Endodermal cell (in vitro differentiated cells): ENCODE results near the gene PRR36. TPM values are rescaled to one million over a fixed set of nuclear protein-coding genes. Genes with fewer than 3 reads are reported as not detected.
A peak's percentile ranks its signal among the peaks of the same experiment; 100 is the strongest.

Experiments
- DNase-seq: peaks from one replicate; pipeline ENCODE4 v3.0.0-alpha.2; 2017
- H3K27ac ChIP-seq: 2 replicates; pipeline ENCODE4 v1.5.1; 2013; ENCODE audit warnings: mild to moderate bottlenecking, low read depth, low read length, moderate library complexity
- H3K27me3 ChIP-seq: 2 replicates; pipeline ENCODE4 v1.6.1; 2013; ENCODE audit warnings: mild to moderate bottlenecking, low read length, moderate library complexity; ENCODE audit not compliant: insufficient read depth, control insufficient read depth, poor library complexity, severe bottlenecking
- H3K36me3 ChIP-seq: 2 replicates; pipeline ENCODE4 v1.7.0; 2013; ENCODE audit warnings: mild to moderate bottlenecking, low read length, moderate library complexity; ENCODE audit not compliant: control insufficient read depth, insufficient read depth
- H3K4me1 ChIP-seq: one replicate; pipeline ENCODE4 v1.7.0; 2013; ENCODE audit warnings: low read length; ENCODE audit not compliant: control insufficient read depth, insufficient read depth
- H3K4me3 ChIP-seq: 2 replicates; pipeline ENCODE4 v1.5.1; 2013; ENCODE audit warnings: mild to moderate bottlenecking, low read length, moderate library complexity
- H3K9ac ChIP-seq: 2 replicates; pipeline ENCODE4 v1.6.1; 2013; ENCODE audit warnings: mild to moderate bottlenecking, low read length, moderate library complexity; ENCODE audit not compliant: poor library complexity, severe bottlenecking; ENCODE audit errors: extremely low read depth
- H3K9me3 ChIP-seq: 2 replicates; pipeline ENCODE4 v1.6.1; 2013; ENCODE audit warnings: mild to moderate bottlenecking, low read length, moderate library complexity; ENCODE audit not compliant: control insufficient read depth
- H3K27ac Mint-ChIP-seq: 2 replicates; pipeline ENCODE4 v1.8.0; 2020; ENCODE audit warnings: mixed read lengths
- H3K27me3 Mint-ChIP-seq: 2 replicates; pipeline ENCODE4 v1.8.0; 2021; ENCODE audit warnings: mild to moderate bottlenecking, mixed read lengths; ENCODE audit not compliant: insufficient read depth
- H3K36me3 Mint-ChIP-seq: 2 replicates; pipeline ENCODE4 v1.8.0; 2020; ENCODE audit warnings: low read depth, mixed read lengths
- H3K4me1 Mint-ChIP-seq: 2 replicates; pipeline ENCODE4 v1.8.0; 2020; ENCODE audit warnings: mixed read lengths
- H3K4me3 Mint-ChIP-seq: 2 replicates; pipeline ENCODE4 v1.8.0; 2020; ENCODE audit warnings: mild to moderate bottlenecking, moderate library complexity, mixed read lengths
- H3K9me3 Mint-ChIP-seq: 2 replicates; pipeline ENCODE4 v1.8.0; 2020; ENCODE audit warnings: mild to moderate bottlenecking, mixed read lengths
- WGBS, 2 experiments: methylation state at CpG; one replicate each; pipeline versions ENCODE4 v1.1.5 to v1.1.7; 2013; ENCODE audit warnings: missing lambda C conversion rate in 2 of 2, mixed read lengths in 1 of 2; ENCODE audit not compliant: insufficient coverage in 1 of 2, insufficient read length in 1 of 2; 5-methylcytosine and 5-hydroxymethylcytosine counted together
- total RNA-seq, 2 donors: library from RNA; stranded (reverse); fragmentation: NEBNext Ultra II Directional in 1 of 2; extraction: Animal tissue kit (Norgen Biotek cat#: 25700) in 1 of 2; gene quantifications; 2 replicates in 1 of 2; 3 replicates in 1 of 2; pipeline ENCODE4 v1.2.1, GENCODE V29; 2021
- TF ChIP-seq, protein P1 (sequence below): fragments of 200-600 bp; sonication (generic); conservative IDR thresholded peaks from 2 replicates; pipeline ENCODE4 v1.5.0; 2021; ENCODE audit warnings: antibody characterized with exemption, mild to moderate bottlenecking

The PRR36 gene
- total RNA-seq, 2 donors from 2014 or later, result 9.5 to 20.2 TPM

DNA sequence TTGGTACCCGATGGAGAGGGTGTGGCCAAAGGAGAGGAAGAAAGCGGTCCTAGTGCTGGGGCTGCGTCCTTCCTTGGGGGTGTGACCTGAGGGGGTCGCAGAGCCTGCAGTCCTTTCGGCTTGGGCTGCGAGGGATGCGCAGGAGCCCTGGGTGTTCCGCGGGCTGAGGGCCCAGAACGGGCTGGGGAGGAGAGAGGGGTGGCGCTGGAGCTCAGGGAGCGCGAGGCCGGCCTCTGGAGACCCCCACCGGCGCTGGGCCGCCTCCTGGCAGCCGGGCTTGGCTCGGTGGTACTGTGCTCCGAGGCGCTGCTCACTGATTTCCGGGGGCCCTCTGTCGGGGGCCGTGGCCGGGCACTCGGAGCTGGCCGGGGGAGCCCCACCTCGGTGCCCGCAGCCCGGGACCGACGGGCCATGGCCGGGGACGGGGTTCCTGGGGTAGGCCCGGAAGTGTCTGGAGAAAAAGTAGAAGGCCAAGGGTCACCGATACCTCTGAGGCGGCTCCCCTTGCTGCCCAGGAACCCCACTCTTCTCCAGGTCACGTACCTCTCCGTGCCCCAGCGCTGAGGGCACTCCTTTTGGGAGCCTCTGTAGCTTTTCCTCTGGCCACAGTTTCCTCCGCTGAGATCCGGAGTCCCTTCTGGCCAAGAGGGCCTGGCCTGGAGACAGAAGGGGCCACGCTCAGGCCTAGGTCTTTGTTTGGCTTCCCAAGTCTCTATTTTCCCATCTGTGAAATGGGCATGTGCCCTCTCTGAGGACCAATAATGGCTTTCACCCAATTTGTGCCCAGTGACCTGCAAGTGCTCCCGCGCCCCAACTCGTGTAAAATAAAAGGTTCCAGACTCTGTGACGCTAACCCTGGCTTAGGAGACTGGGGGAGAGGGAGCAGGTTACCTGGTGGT, 1.6 kb downstream of the PRR36 start:
- Mint-ChIP-seq H3K4me3 (peak overlapping the region; percentile 64), H3K36me3 (no peaks in the 10 kb centered on the region), H3K9me3 (peaks cover 1% of the 10 kb centered on the region), H3K4me1 (peaks cover 3% of the 10 kb centered on the region), H3K27me3 (peaks cover 67% of the 10 kb centered on the region), H3K27ac (no peak overlapping the region)
- WGBS, 2 experiments, result 57 to 78% methylated on average over 22 to 47 of the region's 47 CpGs
- Histone ChIP-seq H3K27ac (no peak overlapping the region), H3K9me3 (no peaks in the 10 kb centered on the region), H3K36me3 (no peaks in the 10 kb centered on the region), H3K4me1 (no peaks in the 10 kb centered on the region), H3K9ac (no peak overlapping the region), H3K4me3 (no peak overlapping the region), H3K27me3 (peaks cover 15% of the 10 kb centered on the region)
- TF ChIP-seq, protein P1, sequence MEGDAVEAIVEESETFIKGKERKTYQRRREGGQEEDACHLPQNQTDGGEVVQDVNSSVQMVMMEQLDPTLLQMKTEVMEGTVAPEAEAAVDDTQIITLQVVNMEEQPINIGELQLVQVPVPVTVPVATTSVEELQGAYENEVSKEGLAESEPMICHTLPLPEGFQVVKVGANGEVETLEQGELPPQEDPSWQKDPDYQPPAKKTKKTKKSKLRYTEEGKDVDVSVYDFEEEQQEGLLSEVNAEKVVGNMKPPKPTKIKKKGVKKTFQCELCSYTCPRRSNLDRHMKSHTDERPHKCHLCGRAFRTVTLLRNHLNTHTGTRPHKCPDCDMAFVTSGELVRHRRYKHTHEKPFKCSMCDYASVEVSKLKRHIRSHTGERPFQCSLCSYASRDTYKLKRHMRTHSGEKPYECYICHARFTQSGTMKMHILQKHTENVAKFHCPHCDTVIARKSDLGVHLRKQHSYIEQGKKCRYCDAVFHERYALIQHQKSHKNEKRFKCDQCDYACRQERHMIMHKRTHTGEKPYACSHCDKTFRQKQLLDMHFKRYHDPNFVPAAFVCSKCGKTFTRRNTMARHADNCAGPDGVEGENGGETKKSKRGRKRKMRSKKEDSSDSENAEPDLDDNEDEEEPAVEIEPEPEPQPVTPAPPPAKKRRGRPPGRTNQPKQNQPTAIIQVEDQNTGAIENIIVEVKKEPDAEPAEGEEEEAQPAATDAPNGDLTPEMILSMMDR, result no peak
- no peak for DNase-seq

- no peaks in the 10 kb centered on the region for H3K4me1 ChIP-seq
- DNase-seq, result peak; percentile 100
- Mint-ChIP-seq H3K4me3 (peak overlapping the region; percentile 36), H3K9me3 (peaks cover 1% of the 10 kb centered on the region), H3K27me3 (peaks cover 68% of the 10 kb centered on the region), H3K36me3 (no peaks in the 10 kb centered on the region), H3K4me1 (peaks cover 3% of the 10 kb centered on the region), H3K27ac (peak overlapping the region; percentile 95)
- H3K36me3 ChIP-seq, result no peaks in the 10 kb centered on the region
- no peak overlapping the region for H3K4me3 ChIP-seq
- H3K9ac ChIP-seq, result no peak overlapping the region
- no peaks in the 10 kb centered on the region for H3K9me3 ChIP-seq
- H3K27me3 ChIP-seq, result peaks cover 24% of the 10 kb centered on the region
- TF ChIP-seq, protein P1, result no peak
- WGBS, 2 experiments, result 5 to 14% methylated on average over 17 to 33 of the region's 33 CpGs
- peak overlapping the region; percentile 94 for H3K27ac ChIP-seq
Observed at GRCh38 chr19:7871437-7872305, 2.5 kb downstream of the PRR36 start.

DNA sequence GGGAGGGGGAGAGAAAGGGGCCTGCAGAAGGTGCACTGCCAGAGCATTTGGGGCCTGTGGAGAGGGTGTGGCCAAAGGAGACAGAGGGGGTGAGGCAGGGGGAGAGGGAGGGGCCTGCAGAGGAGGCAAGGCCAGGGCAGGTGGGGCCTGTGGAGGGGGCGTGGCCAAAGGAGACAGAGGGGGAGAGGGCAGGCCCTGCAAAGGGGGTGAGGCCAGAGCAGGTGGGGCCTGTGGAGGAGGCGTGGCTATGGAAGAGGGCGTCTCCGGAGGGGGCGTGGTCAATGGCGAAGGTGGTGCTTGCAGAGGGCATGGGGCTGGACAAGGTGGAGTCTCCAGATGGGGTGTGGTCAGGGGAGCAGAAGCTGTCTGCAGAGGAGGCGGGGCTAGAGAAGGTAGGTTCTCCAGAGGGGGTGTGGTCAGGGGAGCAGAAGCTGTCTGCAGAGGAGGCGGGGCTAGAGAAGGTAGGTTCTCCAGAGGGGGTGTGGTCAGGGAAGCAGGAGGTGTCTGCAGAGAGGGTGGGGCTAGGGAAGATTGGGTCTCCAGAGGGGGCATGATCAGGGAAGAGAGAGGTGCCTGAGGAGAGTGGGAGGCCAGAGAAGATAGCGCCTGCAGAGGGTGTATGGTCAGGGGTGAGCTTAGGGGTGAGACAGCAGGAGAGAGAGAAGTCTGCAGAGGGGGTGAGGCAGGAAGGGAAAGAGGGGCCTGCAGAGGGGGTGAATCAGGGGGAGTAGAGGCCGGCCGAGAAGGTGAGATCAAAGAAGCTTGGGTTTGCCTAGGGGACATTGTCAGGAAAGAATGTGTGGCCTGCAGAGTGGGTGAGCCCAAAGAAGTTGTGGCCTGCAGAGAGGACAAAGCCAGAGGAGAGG, 3.4 kb downstream of the PRR36 start:
- H3K36me3 Mint-ChIP-seq, result no peaks in the 10 kb centered on the region
- peaks cover 70% of the 10 kb centered on the region for H3K27me3 Mint-ChIP-seq
- Histone ChIP-seq H3K4me1 (no peaks in the 10 kb centered on the region), H3K9ac (no peak overlapping the region), H3K27me3 (peaks cover 33% of the 10 kb centered on the region), H3K27ac (peak overlapping the region; percentile 94), H3K9me3 (no peaks in the 10 kb centered on the region), H3K4me3 (no peak overlapping the region), H3K36me3 (no peaks in the 10 kb centered on the region)
- peaks cover 3% of the 10 kb centered on the region for H3K4me1 Mint-ChIP-seq
- H3K4me3 Mint-ChIP-seq, result peak overlapping the region; percentile 36
- peaks cover 1% of the 10 kb centered on the region for H3K9me3 Mint-ChIP-seq
- TF ChIP-seq, protein P1, result no peak
- 42 to 85% methylated on average over 5 to 11 of the region's 11 CpGs for WGBS, 2 experiments
- H3K27ac Mint-ChIP-seq, result peak overlapping the region; percentile 95
- peak; percentile 92 for DNase-seq
